Memory B cell (primary cell): ENCODE measurements around the gene SBNO1.
A peak's percentile ranks its signal among the peaks of the same experiment; 100 is the strongest.
"Not testable (repeated sequence)": the region's sequence is repeated elsewhere in the genome, so short reads cannot be mapped to it uniquely, and the experiment has no call there.

Experiments used
- ATAC-seq: fragments of 150-1000 bp; cut with Tn5 transposase; 2 replicates; pipeline ENCODE4 v1.10.0; 2021; ENCODE audit warnings: low read depth, mild to moderate bottlenecking, moderate library complexity
- DNase-seq, 2 donors: peaks; one replicate each; pipeline ENCODE4 v3.0.0; 2022; ENCODE audit warnings: low spot score in 2 of 2
- H3K27ac Mint-ChIP-seq: one replicate; pipeline ENCODE4 v1.8.0; 2022; ENCODE audit warnings: mild to moderate bottlenecking, moderate library complexity, mixed read lengths
- H3K27me3 Mint-ChIP-seq: one replicate; pipeline ENCODE4 v1.8.0; 2022; ENCODE audit warnings: mixed read lengths
- H3K36me3 Mint-ChIP-seq: one replicate; pipeline ENCODE4 v1.8.0; 2022; ENCODE audit warnings: mild to moderate bottlenecking, mixed read lengths
- H3K4me1 Mint-ChIP-seq: one replicate; pipeline ENCODE4 v1.8.0; 2022; ENCODE audit warnings: mixed read lengths
- H3K4me3 Mint-ChIP-seq: one replicate; pipeline ENCODE4 v1.8.0; 2022; ENCODE audit warnings: mild to moderate bottlenecking, moderate library complexity, mixed read lengths
- H3K9me3 Mint-ChIP-seq: one replicate; pipeline ENCODE4 v1.8.0; 2022; ENCODE audit warnings: mixed read lengths

The SBNO1 gene

GRCh38 chr12:123344086-123344485 lies 20.6 kb downstream of the SBNO1 start:
- Mint-ChIP-seq H3K27me3 (no peaks in the 10 kb centered on the region), H3K4me3 (no peak overlapping the region), H3K4me1 (peaks cover 6% of the 10 kb centered on the region), H3K27ac (no peak overlapping the region), H3K36me3 (peaks cover 24% of the 10 kb centered on the region), H3K9me3 (no peaks in the 10 kb centered on the region)
- DNase-seq: no peak
- no peak for ATAC-seq

- Mint-ChIP-seq H3K27me3 (no peaks in the 10 kb centered on the region), H3K36me3 (peaks cover 26% of the 10 kb centered on the region), H3K4me3 (no peak overlapping the region), H3K9me3 (no peaks in the 10 kb centered on the region), H3K27ac (peak overlapping the region; percentile 73), H3K4me1 (peaks cover 16% of the 10 kb centered on the region)
- DNase-seq (no peak), ATAC-seq (no peak)
Observed at GRCh38 chr12:123337070-123337469, 27.6 kb downstream of the SBNO1 start.

GRCh38 chr12:123336530-123336929 lies 28.1 kb downstream of the SBNO1 start:
- peaks cover 16% of the 10 kb centered on the region for H3K4me1 Mint-ChIP-seq
- no peaks in the 10 kb centered on the region for H3K9me3 Mint-ChIP-seq
- H3K36me3 Mint-ChIP-seq: peaks cover 26% of the 10 kb centered on the region
- no peak overlapping the region for H3K4me3 Mint-ChIP-seq
- no peak for DNase-seq
- no peaks in the 10 kb centered on the region for H3K27me3 Mint-ChIP-seq
- H3K27ac Mint-ChIP-seq: peak overlapping the region; percentile 73
- ATAC-seq: no peak

GRCh38 chr12:123335490-123335889 lies 29.2 kb downstream of the SBNO1 start:
- H3K4me3 Mint-ChIP-seq: no peak overlapping the region
- ATAC-seq (no peak), DNase-seq (no peak)
- peaks cover 28% of the 10 kb centered on the region for H3K36me3 Mint-ChIP-seq
- H3K9me3 Mint-ChIP-seq: no peaks in the 10 kb centered on the region
- H3K4me1 Mint-ChIP-seq: peaks cover 16% of the 10 kb centered on the region
- no peaks in the 10 kb centered on the region for H3K27me3 Mint-ChIP-seq
- no peak overlapping the region for H3K27ac Mint-ChIP-seq

GRCh38 chr12:123329799-123330198 lies 34.8 kb downstream of the SBNO1 start:
- H3K27ac Mint-ChIP-seq: no peak overlapping the region
- no peak for ATAC-seq
- no peak for DNase-seq
- no peaks in the 10 kb centered on the region for H3K27me3 Mint-ChIP-seq
- no peaks in the 10 kb centered on the region for H3K9me3 Mint-ChIP-seq
- no peaks in the 10 kb centered on the region for H3K4me1 Mint-ChIP-seq
- H3K4me3 Mint-ChIP-seq: no peak overlapping the region
- H3K36me3 Mint-ChIP-seq: peaks cover 24% of the 10 kb centered on the region

- Mint-ChIP-seq H3K4me1 (no peaks in the 10 kb centered on the region), H3K36me3 (peaks cover 27% of the 10 kb centered on the region), H3K9me3 (no peaks in the 10 kb centered on the region), H3K27me3 (no peaks in the 10 kb centered on the region), H3K27ac (no peak overlapping the region), H3K4me3 (no peak overlapping the region)
- DNase-seq (no peak), ATAC-seq (no peak)
Observed at GRCh38 chr12:123319826-123320225, 44.8 kb downstream of the SBNO1 start.

- ATAC-seq (no peak), DNase-seq (no peak)
- Mint-ChIP-seq H3K27ac (no peak overlapping the region), H3K4me3 (no peak overlapping the region), H3K27me3 (no peaks in the 10 kb centered on the region), H3K9me3 (no peaks in the 10 kb centered on the region), H3K4me1 (no peaks in the 10 kb centered on the region), H3K36me3 (peaks cover 27% of the 10 kb centered on the region)
Observed at GRCh38 chr12:123319273-123319672, 45.4 kb downstream of the SBNO1 start.

GRCh38 chr12:123313046-123313445 lies 51.6 kb downstream of the SBNO1 start:
- peaks cover 28% of the 10 kb centered on the region for H3K36me3 Mint-ChIP-seq
- ATAC-seq, H3K4me3 Mint-ChIP-seq, H3K9me3 Mint-ChIP-seq, DNase-seq, H3K27me3 Mint-ChIP-seq, H3K4me1 Mint-ChIP-seq, H3K27ac Mint-ChIP-seq: not testable (repeated sequence)

GRCh38 chr12:123306200-123306599 lies 58.4 kb downstream of the SBNO1 start:
- no peak overlapping the region for H3K27ac Mint-ChIP-seq

GRCh38 chr12:123305136-123305535 lies 59.5 kb downstream of the SBNO1 start:
- DNase-seq (no peak), ATAC-seq (no peak)
- Mint-ChIP-seq H3K9me3 (no peaks in the 10 kb centered on the region), H3K4me1 (no peaks in the 10 kb centered on the region), H3K36me3 (peaks cover 25% of the 10 kb centered on the region), H3K27me3 (no peaks in the 10 kb centered on the region), H3K27ac (no peak overlapping the region), H3K4me3 (no peak overlapping the region)

More at GRCh38 chr12:123306200-123306599, 58.4 kb downstream of the SBNO1 start:
- Mint-ChIP-seq H3K4me1 (no peaks in the 10 kb centered on the region), H3K27me3 (no peaks in the 10 kb centered on the region), H3K4me3 (no peak overlapping the region), H3K36me3 (peaks cover 24% of the 10 kb centered on the region), H3K9me3 (no peaks in the 10 kb centered on the region)
- DNase-seq (no peak), ATAC-seq (no peak)

GRCh38 chr12:123293178-123293760 lies 71.4 kb downstream of the SBNO1 start:
- Mint-ChIP-seq H3K4me3 (no peak overlapping the region), H3K27ac (no peak overlapping the region), H3K4me1 (no peaks in the 10 kb centered on the region), H3K9me3 (no peaks in the 10 kb centered on the region), H3K36me3 (peaks cover 29% of the 10 kb centered on the region), H3K27me3 (no peaks in the 10 kb centered on the region)
- ATAC-seq (no peak), DNase-seq (no peak)

GRCh38 chr12:123289911-123290310 lies 74.7 kb downstream of the SBNO1 start:
- Mint-ChIP-seq H3K9me3 (no peaks in the 10 kb centered on the region), H3K36me3 (peaks cover 14% of the 10 kb centered on the region), H3K27ac (no peak overlapping the region), H3K4me3 (no peak overlapping the region), H3K27me3 (no peaks in the 10 kb centered on the region), H3K4me1 (no peaks in the 10 kb centered on the region)
- no peak for DNase-seq
- ATAC-seq: no peak

- ATAC-seq: no peak
- DNase-seq: no peak
- H3K27me3 Mint-ChIP-seq: no peaks in the 10 kb centered on the region
- H3K9me3 Mint-ChIP-seq: no peaks in the 10 kb centered on the region
- no peak overlapping the region for H3K4me3 Mint-ChIP-seq
- no peaks in the 10 kb centered on the region for H3K4me1 Mint-ChIP-seq
- H3K36me3 Mint-ChIP-seq: peaks cover 12% of the 10 kb centered on the region
- peak overlapping the region; percentile 55 for H3K27ac Mint-ChIP-seq
Observed at GRCh38 chr12:123288751-123289346, 75.8 kb downstream of the SBNO1 start.

GRCh38 chr12:123286652-123287373 lies 77.8 kb downstream of the SBNO1 start:
- DNase-seq (no peak), ATAC-seq (no peak)
- Mint-ChIP-seq H3K27ac (no peak overlapping the region), H3K4me3 (no peak overlapping the region), H3K36me3 (peaks cover 7% of the 10 kb centered on the region), H3K9me3 (no peaks in the 10 kb centered on the region), H3K27me3 (no peaks in the 10 kb centered on the region), H3K4me1 (no peaks in the 10 kb centered on the region)
